GM21737 (cell line): Measurements from ENCODE around the gene AXIN1.

Experiments
- ATAC-seq: cut with Tn5 transposase; IDR thresholded peaks from one replicate; pipeline ENCODE4 v1.9.1; 2021; ENCODE audit warnings: mild to moderate bottlenecking, moderate library complexity; ENCODE audit not compliant: unreplicated experiment

AXIN1 gene

GRCh38 chr16:283033-283805, 69.3 kb downstream of the AXIN1 start, which contains the start of gene PDIA2:
TSS of gene PDIA2 (plus strand) at chr16:283164. CDS start at chr16:283170, 6 bp downstream.
- ATAC-seq, result no peak

- no peak for ATAC-seq
Observed at GRCh38 chr16:282491-282890, 70.0 kb downstream of the AXIN1 start.

GRCh38 chr16:281660-282255, 70.8 kb downstream of the AXIN1 start:
- ATAC-seq, result no peak

- ATAC-seq, result no peak
Observed at GRCh38 chr16:280991-281659, 71.4 kb downstream of the AXIN1 start.

GRCh38 chr16:280552-280951, 72.0 kb downstream of the AXIN1 start, which contains the start of gene ARHGDIG:
TSS of gene ARHGDIG (plus strand) at chr16:280591. CDS start at chr16:280681, 90 bp downstream.
- no peak for ATAC-seq

- ATAC-seq, result no peak
Observed at GRCh38 chr16:280005-280460, 72.5 kb downstream of the AXIN1 start.

- ATAC-seq, result no peak
Observed at GRCh38 chr16:279531-279930, 73.0 kb downstream of the AXIN1 start.

GRCh38 chr16:278863-279366, 73.6 kb downstream of the AXIN1 start:
- no peak for ATAC-seq

GRCh38 chr16:276426-277077, 76.0 kb downstream of the AXIN1 start:
- no peak for ATAC-seq

- no peak for ATAC-seq
Observed at GRCh38 chr16:275786-276232, 76.7 kb downstream of the AXIN1 start, which contains the start of gene RGS11. TSS of gene RGS11 (minus strand) at chr16:275944. CDS start at chr16:275911, 33 bp downstream.

GRCh38 chr16:275041-275641, 77.4 kb downstream of the AXIN1 start:
- no peak for ATAC-seq

GRCh38 chr16:273547-274421, 78.7 kb downstream of the AXIN1 start:
- no peak for ATAC-seq

GRCh38 chr16:272633-273546, 79.6 kb downstream of the AXIN1 start:
- no peak for ATAC-seq

- ATAC-seq, result no peak
Observed at GRCh38 chr16:270381-271255, 81.9 kb downstream of the AXIN1 start.

GRCh38 chr16:269061-269796, 83.3 kb downstream of the AXIN1 start:
- no peak for ATAC-seq

GRCh38 chr16:268141-269053, 84.1 kb downstream of the AXIN1 start:
- ATAC-seq, result no peak
